AG09309 (cell line): Measurements from ENCODE around the gene CFAP52.

Experiments used
- DNase-seq: peaks from one replicate; pipeline ENCODE4 v3.0.0-alpha.2; 2010; ENCODE audit warnings: low read depth
- H3K4me3 ChIP-seq: 2 replicates; pipeline ENCODE4 v1.5.1; 2011; ENCODE audit warnings: mild to moderate bottlenecking, low read depth, low read length, moderate library complexity; ENCODE audit not compliant: control insufficient read depth
- CTCF ChIP-seq: IDR thresholded peaks from 2 replicates; pipeline ENCODE4 v1.5.1; 2011; ENCODE audit warnings: mild to moderate bottlenecking, low read depth, low read length, inconsistent platforms; ENCODE audit not compliant: insufficient read depth, control insufficient read depth; ENCODE audit errors: missing control alignments

Gene CFAP52

DNA sequence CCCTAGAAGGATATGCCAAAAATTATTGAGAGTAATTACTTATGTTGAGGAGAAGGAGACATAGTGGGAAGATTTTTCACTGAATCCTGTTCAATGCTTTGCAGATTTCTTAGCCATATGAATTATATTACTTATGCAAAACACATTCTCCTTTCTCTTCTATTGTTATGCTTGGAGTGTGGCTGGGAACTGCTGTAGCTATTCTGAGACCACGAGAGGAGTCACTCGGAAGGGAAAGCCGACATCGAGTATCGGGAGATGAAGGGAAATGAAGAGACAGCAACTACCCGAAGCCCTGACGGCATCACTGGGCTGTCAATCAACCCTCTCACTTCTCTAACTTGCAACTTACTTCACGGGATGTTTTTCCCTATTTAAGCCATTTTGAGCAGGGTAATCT, 40.4 kb upstream of the CFAP52 start:
- H3K4me3 ChIP-seq: no peak overlapping the region
- no peak for DNase-seq
- TF ChIP-seq CTCF: no peak

GRCh38 chr17:9537177-9537776, 39.2 kb upstream of the CFAP52 start:
- TF ChIP-seq CTCF: no peak
- no peak for DNase-seq
- H3K4me3 ChIP-seq: no peak overlapping the region

GRCh38 chr17:9538626-9539025, 37.8 kb upstream of the CFAP52 start:
- TF ChIP-seq CTCF: no peak
- H3K4me3 ChIP-seq: no peak overlapping the region
- DNase-seq: no peak

- no peak overlapping the region for H3K4me3 ChIP-seq
- DNase-seq: no peak
- TF ChIP-seq CTCF: no peak
Measured at GRCh38 chr17:9541718-9542117, 34.7 kb upstream of the CFAP52 start.

GRCh38 chr17:9544221-9544620, 32.2 kb upstream of the CFAP52 start:
- TF ChIP-seq CTCF: no peak
- no peak for DNase-seq
- H3K4me3 ChIP-seq: no peak overlapping the region

- H3K4me3 ChIP-seq: no peak overlapping the region
- TF ChIP-seq CTCF: no peak
- no peak for DNase-seq
Measured at GRCh38 chr17:9549215-9549614, 27.2 kb upstream of the CFAP52 start.

DNA sequence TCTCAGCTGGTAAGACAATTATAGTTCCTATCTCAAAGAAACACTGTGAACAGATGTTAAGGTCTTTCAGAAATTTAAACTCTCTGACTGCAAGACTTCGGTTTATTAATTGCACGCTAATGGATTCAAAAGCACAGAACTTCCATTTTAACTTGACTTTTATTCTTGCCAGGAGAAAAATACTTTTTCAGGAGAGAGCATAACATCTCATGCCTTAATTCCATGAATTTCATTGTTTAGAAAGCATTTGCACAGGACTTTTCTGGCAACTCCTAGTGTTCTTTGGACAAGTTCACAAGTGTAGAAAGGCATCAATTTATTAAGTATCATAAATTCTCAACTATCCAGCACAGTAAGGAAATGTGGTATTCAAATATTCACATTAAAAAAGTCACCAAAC, 23.3 kb upstream of the CFAP52 start:
- H3K4me3 ChIP-seq: no peak overlapping the region
- no peak for DNase-seq
- TF ChIP-seq CTCF: no peak
